Bone marrow (tissue), 2 donors: ENCODE measurements around the gene STK25.
"Not testable (repeated sequence)": the region's sequence is repeated elsewhere in the genome, so short reads cannot be mapped to it uniquely, and the experiment has no call there.

ENCODE experiments used
- DNase-seq, 2 donors: peaks; one replicate each; lab custom pipeline; 2025; lab: John Stamatoyannopoulos, UW

The STK25 gene

DNA sequence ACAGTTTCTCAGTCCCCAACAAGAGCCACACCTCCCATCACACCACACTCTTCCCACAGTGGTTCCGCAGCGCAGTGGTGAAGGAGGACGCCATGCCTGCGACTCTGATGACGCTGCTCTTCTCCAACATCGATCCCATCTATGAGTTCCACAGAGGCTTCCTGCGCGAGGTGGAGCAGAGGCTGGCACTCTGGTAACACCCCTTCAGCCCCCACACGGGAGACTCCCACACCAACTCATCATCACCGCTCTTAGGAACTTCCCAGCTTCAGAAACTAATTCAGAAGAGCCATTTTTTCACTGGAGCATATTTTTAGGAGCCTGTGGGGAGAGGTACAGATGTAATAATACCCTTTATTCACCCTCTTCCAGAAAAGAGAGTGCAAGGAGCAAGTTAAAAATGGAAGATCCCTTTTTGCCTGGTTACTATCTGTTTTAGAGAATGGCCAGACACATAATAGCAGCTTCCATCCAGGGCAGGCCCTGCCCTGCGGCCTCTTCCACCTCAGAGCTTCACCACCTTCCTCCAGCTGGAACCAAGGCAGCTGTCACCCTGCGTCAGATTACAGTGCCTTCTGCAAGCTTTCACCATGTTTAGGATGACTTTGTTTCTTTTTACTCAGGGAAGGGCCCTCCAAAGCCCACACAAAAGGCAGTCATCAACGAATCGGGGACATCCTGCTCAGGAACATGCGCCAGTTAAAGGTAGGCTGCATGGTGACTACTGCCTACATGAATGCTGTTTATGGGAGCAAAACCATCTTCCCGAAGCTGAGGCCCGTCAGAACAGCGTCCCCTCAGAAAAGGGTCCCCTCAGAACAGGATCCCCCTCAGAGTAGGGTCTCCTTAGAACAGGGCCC lies 44.9 kb downstream of the STK25 start:
- DNase-seq = no peak

DNA sequence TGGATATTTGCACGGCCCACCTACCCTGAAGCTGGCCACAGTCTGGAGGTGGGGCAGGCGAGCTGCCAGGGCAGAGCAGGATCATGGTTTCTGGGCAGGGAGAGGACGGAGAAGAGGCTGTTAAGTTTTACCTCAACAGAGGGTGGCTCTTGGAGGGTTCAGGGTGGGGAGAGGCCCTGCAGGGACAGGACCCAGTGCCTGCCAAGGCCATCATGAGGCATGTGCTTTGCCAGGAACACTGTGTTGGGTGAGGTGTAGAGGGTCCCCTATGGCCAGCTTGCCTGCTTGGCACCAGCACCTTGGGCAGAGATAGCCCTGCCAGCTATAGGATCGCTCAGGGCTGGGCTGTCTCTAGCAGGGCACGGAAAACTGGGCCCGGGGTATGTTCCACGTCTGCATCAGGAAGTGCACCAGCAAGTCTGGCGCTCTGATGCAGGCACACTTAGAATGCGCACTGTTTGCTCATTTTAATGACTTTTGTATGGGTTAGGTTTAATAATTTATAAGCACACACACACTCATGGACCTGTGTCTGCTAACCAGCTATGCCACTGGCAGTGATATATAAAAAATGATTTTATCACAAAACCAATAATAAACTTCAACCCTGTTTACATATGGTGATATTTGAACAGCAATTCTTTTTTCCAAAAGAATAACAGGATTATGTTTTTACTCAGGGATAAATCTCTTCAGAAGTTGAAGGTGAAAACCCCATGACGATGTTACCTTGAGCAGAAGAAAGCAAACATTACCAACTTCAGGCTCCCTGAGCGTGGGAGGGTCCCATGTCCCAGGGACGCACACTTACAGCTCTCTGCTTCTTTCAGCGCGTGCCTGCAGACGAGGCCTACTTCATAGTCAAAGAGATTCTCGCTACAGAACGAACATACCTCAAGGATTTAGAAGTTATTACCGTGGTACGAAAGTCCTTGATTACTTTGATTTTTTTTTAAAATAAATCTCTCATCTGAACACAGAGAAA lies 46.4 kb downstream of the STK25 start:
- no peak for DNase-seq

DNA sequence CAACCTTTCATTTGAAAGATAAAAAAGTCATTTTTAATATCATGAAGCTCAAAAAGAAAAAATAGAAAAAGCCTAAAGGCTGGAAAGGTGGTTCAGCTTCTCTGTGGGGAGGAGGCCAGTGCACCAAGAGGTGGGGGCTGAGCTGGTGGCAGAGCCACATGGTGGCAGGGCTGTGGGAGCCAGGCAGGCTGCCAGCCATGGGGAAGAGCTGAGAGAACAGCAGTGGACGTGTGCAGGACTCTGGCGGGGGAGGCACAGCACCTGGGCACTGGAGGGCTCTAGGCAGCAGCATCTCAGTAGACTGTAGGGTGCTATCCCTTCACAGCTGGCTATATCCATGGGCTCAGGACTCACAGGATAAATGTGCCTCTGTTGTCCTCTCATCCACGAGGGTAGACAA lies 47.8 kb downstream of the STK25 start:
- no peak for DNase-seq

DNA sequence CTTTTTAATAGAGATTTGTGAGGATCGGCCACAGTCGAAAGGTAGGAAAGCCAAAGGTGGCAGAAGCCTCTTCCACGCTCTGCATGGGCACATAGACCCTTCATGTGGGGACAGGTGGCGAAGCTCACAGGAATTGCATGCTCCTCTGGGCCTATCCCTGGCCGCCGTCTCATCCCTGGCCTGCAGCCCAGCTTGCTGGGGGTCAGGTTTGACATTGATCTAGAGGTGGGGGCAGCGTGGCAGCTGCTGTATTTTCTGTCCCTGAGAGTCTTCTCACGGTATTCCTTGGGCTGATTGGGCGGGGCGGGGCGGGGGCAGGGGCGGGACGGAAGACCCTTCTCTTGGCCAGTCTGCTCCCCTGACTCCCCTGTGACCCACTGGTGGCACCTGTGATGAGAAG lies 48.9 kb downstream of the STK25 start:
- DNase-seq = no peak

DNA sequence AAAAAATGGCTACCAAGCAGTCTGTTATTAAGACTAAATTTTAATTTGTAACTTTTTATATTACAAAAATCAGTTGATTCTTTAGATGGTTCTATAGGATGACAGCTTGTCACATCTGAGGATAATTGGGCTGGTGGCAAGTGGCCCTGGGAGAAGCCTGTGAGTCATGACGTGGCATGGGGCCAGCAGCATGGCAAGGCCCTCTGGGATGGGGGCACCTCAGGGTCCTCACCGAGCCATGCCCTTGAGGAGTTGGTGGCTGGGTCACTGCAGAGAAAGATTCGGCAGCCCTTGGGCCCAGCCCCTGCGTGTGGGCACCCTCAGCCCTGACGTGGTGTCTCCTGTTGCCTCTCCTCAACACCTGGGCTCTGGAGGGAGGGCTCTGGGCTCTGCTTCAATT lies 49.7 kb downstream of the STK25 start:
- DNase-seq = no peak

DNA sequence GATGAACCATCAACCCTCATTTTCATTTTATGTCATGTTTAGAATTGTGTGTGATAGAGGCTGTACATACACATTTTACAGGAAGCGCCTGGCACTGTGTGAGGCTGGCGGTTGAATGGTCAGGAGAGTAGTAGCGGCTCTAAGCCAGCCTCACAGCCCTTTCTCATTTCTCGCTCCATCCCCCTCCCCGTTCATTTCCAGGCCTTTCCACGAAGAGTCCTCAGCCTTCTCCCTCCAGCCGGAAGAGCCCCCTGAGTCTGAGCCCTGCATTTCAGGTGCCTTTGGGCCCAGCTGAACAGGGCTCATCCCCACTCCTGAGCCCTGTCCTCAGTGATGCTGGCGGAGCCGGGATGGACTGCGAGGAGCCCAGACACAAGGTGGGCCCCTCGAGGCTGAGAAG lies 51.8 kb downstream of the STK25 start:
- DNase-seq = no peak

DNA sequence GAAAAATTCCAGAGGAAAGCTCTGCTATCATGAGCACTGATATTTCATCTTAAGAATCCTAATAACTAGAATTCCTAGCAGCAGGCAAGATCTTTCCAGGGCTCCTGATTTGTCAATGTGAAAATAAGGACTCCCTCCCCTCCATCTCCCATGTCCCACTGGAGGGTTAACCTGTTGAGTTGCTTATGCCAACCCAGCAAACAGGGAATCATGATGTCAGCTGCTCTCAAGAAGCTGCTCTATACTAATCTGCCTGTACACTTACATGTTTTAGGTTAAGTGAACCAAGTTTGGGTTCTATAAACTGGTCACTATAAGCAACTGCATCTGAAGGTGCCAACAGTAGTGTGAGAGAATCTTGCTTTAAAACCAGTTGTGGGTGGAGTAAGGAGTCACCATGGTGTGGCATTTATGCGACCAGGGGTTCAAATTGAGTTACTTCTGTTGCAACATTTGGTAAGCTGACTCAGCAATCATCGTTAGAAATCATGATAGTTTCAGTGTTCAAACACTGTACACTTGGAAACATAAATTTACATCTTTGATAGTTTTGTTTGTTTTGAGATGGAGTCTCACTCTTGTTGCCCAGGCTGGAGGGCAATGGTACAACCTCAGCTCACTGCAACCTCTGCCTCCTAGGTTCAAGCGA lies 53.4 kb downstream of the STK25 start:
- DNase-seq = no peak

DNA sequence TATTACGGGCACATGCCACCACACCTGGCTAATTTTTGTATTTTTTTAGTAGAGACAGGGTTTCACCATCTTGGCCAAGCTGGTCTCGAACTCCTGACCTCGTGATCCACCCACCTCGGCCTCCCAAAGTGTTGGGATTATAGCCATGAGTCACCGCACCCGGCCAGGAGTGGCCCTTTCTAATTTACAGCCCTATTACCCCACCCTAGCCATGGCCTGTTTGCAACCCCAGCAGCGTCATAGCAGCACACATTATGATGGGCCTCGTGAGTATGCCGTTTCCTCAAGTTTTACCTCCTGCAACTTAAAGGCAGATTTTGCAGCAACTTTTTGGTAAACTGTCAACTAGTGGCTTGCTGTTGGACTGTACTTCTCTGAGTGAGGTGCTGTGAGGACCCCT lies 54.5 kb downstream of the STK25 start:
- not testable (repeated sequence) for DNase-seq

DNA sequence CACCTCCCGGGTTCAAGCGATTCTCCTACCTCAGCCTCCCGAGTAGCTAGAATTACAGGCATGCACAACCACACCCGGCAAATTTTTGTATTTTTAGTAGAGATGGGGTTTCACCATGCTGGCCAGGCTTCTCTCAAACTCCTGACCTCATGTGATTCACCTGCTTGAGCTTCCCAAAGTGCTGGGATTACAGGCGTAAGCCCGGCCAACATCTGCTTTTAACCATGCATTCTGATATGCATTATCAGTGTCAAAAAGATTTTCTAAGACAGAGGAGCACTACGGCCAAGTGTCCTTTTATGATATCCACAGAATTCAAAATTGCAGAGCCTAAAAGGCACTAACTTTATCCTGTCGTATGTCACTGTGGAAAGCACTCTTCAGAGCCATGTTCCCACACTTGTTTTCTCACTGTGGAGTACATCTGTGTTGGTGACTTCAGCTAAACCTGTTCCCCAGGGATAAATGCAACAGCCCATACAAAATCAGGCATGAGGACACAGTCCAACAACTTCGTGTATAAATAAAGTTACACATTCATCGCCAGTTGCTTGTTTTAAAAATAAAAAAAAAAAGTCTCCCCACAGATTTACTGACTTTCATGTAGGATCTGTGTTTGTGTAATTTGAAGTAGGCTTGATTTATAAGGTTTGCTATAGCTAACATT lies 56.4 kb downstream of the STK25 start:
- DNase-seq = no peak

DNA sequence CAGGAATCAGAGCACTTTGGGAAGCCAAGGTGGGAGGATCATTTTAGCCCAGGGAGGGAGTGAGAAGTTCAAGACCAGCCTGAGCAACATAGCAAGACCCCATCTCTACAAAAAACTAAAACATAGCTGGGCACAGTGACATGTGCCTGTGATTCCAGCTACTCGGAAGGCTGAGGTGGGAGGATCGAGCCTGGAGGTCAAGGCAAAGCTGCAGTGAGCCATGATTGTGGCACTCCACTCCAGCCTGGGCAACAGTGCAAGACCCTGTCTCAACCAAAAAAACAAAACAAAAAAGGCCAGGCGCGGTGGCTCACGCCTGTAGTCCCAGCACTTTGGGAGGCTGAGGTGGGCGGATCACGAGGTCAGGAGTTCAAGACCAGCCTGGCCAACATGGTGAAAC lies 58.3 kb downstream of the STK25 start:
- DNase-seq = not testable (repeated sequence)

DNA sequence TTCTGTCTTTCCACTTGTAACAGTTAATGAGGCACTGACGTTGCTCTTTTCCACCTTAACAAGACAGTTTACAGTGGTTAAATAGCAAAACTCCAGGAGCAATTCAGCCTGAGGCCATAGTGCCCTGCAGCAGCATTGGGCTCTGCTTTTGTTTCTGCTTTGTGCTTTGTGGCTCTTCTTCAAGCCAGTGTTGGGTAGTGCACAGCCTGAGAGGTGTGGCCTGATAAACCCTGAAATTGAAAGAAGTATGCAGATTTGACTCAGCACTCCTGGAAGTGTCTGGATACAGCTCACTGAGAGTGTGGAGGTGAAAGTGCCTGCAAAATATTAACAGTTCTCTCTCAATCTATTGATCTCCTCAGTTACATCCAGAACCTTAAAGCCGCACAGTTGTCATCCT lies 63.0 kb downstream of the STK25 start:
- no peak for DNase-seq

DNA sequence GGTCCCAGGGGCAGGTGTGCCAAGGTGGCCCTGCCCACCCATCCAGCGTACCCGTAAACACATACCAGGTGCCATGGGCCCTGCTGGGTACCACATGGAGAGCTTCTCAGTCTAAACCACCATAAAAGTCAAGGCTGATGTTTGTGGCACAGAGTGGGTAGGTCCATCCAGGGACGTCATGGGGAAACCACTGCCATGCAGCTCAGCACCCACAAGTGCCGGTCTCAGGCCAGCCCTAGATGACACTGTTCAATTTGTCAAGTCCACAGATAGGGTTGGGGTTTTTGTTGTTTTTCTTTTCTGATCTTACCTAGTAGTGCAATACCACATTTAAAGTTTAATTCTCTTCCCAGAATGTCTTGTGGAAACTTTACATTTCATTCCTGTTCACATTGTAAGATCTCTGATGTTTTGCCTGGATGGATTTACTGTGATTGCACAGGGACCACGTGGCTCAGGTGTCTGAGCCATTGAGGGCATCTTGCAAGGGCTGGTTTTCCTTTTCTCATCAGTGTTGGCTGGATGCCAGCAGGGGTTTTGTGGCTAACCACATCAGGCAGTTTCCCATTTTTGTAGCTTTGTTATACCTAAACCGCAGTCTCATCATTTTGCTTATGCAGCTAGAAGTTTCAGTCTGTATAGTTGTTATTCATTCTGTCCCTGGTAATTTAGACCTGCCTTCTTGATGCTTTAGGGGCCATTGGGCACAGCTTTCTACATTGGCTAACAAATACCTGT lies 64.7 kb downstream of the STK25 start:
- peak; percentile 27 to 44 for DNase-seq
